Right atrium auricular region (tissue), 2 donors: ENCODE measurements around the gene MGAT4B. TPM values are rescaled to one million over a fixed set of nuclear protein-coding genes. Genes with fewer than 3 reads are reported as not detected.

Experiments
- DNase-seq: peaks from one replicate; pipeline ENCODE4 v3.0.0-alpha.2; 2019; ENCODE audit warnings: low spot score
- H3K27ac ChIP-seq, 2 donors: fragments of 200-600 bp; sonication (generic); 1 replicate in 1 of 2; 2 replicates in 1 of 2; pipeline ENCODE4 v1.5.1; 2016 to 2019
- H3K27me3 ChIP-seq, 2 donors: fragments of 200-600 bp; sonication (generic); one replicate each; pipeline versions ENCODE4 v1.5.1 to v1.6.0; 2017 to 2019
- H3K36me3 ChIP-seq: fragments of 200-600 bp; sonication (generic); one replicate; pipeline ENCODE4 v1.5.1; 2016
- H3K4me1 ChIP-seq, 2 donors: fragments of 200-600 bp; sonication (generic); one replicate each; pipeline versions ENCODE4 v1.5.1 to v1.6.0; 2017 to 2019
- H3K4me3 ChIP-seq, 2 donors: fragments of 200-600 bp; sonication (generic); 1 replicate in 1 of 2; 2 replicates in 1 of 2; pipeline ENCODE4 v1.5.1; 2017 to 2019; ENCODE audit warnings: mild to moderate bottlenecking in 1 of 2, moderate library complexity in 1 of 2
- H3K9me3 ChIP-seq, 2 donors: fragments of 200-600 bp; sonication (generic); one replicate each; pipeline ENCODE4 v1.5.1; 2019
- total RNA-seq, 2 donors: library from RNA; depleted of rRNA; stranded (reverse); fragments of >200 nt; gene quantifications; one replicate each; pipeline ENCODE4 v1.1.0, GENCODE V29; 2016
- TF ChIP-seq, protein P1 (sequence below), 2 donors: fragments of 200-600 bp; sonication (generic); IDR thresholded peaks; one replicate each; pipeline ENCODE4 v1.5.1; 2019; ENCODE audit warnings: antibody characterized with exemption in 2 of 2

The MGAT4B gene
- total RNA-seq, 2 donors from 2014 or later: 71.7 to 77.1 TPM

DNA sequence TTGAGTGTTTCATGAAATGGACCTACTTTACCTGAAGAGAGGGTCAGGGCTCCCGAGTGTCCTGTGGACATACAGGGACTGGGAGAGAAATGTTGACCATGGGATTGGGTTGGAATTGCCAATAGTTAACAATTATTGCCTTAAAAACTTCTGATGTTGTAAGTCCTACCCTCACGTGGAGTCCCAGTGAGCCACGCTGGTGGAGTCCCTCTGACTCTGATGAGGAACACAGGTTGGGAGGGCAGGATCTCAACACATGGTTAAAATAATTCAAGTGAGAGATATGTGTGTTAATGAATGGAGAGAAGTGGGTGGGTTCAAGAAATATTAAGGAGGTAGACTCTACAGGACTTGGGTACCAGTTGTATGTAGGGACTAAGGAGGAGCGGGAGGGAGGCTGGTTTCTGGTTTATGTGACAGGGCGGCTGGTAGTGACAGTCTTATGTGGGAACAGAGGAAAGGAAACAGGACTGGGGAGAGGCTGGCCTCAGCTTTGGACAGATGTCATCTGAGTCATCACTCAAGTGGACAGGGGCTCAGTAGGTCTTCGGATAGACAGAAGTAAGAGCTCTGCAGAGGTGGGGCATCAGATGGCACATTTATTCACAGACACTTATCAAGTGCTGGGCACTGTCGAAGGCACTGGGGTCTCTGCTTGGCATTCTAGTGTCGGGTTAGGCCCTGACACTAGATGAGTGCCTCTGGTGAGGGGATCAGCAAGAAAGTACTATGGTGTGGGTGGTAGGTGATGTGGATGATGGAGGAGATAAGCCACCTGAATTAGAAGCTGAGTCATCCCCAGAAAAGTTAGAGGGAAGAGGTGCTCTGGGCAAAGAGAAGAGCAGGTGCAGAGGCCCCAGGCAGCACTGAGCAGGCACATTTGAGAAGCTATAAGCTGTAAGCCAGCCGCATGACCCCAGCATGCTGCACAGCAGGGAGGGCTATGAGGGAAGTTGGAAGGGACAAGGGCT lies 46.8 kb downstream of the MGAT4B start:
- TF ChIP-seq, protein P1, sequence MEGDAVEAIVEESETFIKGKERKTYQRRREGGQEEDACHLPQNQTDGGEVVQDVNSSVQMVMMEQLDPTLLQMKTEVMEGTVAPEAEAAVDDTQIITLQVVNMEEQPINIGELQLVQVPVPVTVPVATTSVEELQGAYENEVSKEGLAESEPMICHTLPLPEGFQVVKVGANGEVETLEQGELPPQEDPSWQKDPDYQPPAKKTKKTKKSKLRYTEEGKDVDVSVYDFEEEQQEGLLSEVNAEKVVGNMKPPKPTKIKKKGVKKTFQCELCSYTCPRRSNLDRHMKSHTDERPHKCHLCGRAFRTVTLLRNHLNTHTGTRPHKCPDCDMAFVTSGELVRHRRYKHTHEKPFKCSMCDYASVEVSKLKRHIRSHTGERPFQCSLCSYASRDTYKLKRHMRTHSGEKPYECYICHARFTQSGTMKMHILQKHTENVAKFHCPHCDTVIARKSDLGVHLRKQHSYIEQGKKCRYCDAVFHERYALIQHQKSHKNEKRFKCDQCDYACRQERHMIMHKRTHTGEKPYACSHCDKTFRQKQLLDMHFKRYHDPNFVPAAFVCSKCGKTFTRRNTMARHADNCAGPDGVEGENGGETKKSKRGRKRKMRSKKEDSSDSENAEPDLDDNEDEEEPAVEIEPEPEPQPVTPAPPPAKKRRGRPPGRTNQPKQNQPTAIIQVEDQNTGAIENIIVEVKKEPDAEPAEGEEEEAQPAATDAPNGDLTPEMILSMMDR (IDR thresholded peaks at IDR 0.05): no peak
- no peak for DNase-seq
- Histone ChIP-seq H3K9me3 (no peaks in the 10 kb centered on the region), H3K27ac (peak overlapping the region in 1 of 2 donors; percentile 25), H3K4me1 (peaks cover 0 to 67% of the 10 kb centered on the region in 2 donors), H3K4me3 (no peak overlapping the region), H3K27me3 (no peaks in the 10 kb centered on the region), H3K36me3 (no peaks in the 10 kb centered on the region)

DNA sequence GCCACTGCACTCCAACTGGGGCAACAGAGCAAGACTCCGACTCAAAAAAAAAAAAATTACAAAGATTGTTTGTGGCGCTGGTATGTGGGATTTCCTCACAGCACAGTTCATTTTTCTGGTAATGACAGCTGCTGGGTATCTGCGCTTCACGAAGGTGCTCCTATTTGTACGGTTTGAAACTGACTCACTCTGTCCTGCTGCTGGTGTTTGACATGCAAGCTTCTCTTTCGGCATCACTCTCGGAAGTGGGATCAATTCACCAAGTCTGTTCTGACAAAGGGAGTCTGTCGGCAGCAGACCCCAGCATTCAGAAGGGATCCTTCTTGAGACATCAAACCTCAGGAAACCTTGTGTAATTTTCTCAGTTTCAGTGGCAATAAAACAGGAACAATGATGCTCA lies 47.7 kb downstream of the MGAT4B start:
- Histone ChIP-seq H3K27me3 (no peaks in the 10 kb centered on the region), H3K27ac (no peak overlapping the region), H3K4me1 (peaks cover 0 to 68% of the 10 kb centered on the region in 2 donors), H3K9me3 (no peaks in the 10 kb centered on the region), H3K36me3 (no peaks in the 10 kb centered on the region), H3K4me3 (no peak overlapping the region)
- DNase-seq: no peak
- TF ChIP-seq, protein P1 (IDR thresholded peaks at IDR 0.05): no peak

DNA sequence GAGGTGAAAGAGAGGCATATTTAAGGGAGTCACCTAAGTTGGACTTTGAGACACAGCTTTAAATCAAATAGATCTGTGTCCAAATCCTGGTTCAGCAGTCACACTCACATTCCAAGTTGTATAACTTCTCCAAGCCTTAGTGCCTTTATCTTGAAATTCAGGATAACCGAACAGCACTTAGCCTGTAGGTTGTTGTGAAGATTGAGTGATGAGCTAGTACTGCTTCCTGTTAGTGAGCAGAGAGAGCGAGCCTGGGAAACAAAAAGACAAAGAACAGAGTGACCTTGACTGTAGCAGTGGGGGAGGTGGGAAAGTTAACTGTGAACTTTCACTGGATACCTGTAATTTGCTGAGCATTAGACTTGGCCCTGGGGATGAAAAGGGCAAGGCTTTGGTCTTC lies 51.6 kb downstream of the MGAT4B start:
- Histone ChIP-seq H3K36me3 (no peaks in the 10 kb centered on the region), H3K9me3 (no peaks in the 10 kb centered on the region), H3K27ac (peak overlapping the region in 1 of 2 donors; percentile 41), H3K4me3 (no peak overlapping the region), H3K4me1 (peaks cover 0 to 40% of the 10 kb centered on the region in 2 donors), H3K27me3 (no peaks in the 10 kb centered on the region)
- no peak for DNase-seq
- TF ChIP-seq, protein P1 (IDR thresholded peaks at IDR 0.05): no peak

DNA sequence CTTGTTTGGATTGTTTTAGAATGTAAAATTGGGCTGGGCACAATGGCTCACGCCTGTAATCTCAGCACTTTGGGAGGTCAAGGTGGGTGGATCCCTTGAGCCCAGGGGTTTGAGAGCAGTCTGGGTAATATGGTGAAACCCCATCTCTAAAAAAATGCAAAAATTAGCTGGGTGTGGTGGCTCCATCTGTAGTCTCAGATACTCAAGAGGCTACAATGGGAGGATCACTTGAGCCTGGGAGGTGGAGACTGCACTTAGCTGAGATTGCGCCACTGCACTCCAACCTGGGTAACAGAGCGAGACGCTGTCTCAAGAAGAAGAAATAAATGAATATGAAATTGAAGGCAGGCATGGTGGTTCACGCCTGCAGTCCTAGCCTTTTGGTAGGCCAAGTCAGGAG lies 52.7 kb downstream of the MGAT4B start:
- no peak for DNase-seq
- no peaks in the 10 kb centered on the region for H3K36me3 ChIP-seq
- no peak overlapping the region for H3K4me3 ChIP-seq
- H3K27me3 ChIP-seq: no peaks in the 10 kb centered on the region
- TF ChIP-seq, protein P1 (IDR thresholded peaks at IDR 0.05): no peak
- H3K9me3 ChIP-seq: no peaks in the 10 kb centered on the region
- H3K27ac ChIP-seq: no peak overlapping the region
- H3K4me1 ChIP-seq: peaks cover 0 to 32% of the 10 kb centered on the region in 2 donors

DNA sequence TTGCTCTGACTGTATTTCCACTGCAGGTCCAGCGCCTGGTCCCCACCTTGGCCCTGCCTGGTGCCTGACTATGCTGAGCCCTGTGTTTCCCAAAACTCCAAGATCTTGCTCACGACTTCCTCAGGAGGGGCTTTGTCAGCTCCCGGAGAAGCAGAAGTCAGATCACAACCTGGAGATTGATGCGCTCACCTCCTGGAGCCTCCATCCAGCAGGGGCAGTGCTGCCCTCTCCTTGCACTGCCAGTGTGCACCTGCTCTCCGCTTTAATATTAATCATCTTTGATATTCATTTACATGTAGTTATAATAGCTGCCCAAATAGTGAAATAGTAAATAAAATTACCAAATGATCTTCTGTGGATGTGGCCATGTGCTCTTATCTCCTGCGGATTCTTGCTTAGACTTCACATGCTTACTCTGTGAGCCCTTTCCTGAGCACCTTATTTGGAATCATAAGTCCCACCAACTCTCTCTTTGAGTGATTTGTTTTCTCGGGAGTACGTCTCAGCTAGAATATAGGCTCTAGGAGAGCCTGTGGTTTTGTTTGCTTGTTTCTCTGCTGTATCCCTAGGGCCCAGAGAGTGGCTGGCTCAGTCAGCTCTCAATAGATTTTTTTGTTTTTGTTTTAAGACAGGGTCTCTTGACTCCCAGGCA lies 56.7 kb downstream of the MGAT4B start:
- no peaks in the 10 kb centered on the region for H3K36me3 ChIP-seq
- no peak for DNase-seq
- H3K4me3 ChIP-seq: no peak overlapping the region
- TF ChIP-seq, protein P1 (IDR thresholded peaks at IDR 0.05): no peak
- no peaks in the 10 kb centered on the region for H3K27me3 ChIP-seq
- H3K4me1 ChIP-seq: peaks cover 0 to 20% of the 10 kb centered on the region in 2 donors
- H3K9me3 ChIP-seq: no peaks in the 10 kb centered on the region
- no peak overlapping the region for H3K27ac ChIP-seq
